ENCODE results near the gene JKAMP.

Gene JKAMP

DNA sequence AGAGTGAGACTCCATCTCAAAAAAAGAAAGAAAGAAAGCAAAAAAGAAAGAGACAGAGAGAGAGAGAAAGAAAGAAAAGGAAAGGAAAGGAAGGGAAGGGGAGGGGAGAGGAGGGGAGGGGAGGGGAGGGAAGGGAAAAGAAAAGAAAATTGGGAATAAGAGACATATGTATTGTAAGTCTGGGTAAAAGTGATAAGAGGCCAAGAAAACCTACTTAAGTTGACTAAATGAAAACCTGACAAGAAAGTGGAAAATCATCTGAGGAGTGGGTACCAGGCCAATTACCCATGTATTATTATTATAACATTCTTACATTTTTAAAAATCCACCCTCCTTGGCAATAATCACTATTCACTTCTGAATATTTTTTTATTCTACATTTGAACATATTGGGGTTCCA is 46.0 kb downstream of the JKAMP start:
- DNase-seq (ENCODE audit: low read depth): no peak
- TF ChIP-seq, protein P1, sequence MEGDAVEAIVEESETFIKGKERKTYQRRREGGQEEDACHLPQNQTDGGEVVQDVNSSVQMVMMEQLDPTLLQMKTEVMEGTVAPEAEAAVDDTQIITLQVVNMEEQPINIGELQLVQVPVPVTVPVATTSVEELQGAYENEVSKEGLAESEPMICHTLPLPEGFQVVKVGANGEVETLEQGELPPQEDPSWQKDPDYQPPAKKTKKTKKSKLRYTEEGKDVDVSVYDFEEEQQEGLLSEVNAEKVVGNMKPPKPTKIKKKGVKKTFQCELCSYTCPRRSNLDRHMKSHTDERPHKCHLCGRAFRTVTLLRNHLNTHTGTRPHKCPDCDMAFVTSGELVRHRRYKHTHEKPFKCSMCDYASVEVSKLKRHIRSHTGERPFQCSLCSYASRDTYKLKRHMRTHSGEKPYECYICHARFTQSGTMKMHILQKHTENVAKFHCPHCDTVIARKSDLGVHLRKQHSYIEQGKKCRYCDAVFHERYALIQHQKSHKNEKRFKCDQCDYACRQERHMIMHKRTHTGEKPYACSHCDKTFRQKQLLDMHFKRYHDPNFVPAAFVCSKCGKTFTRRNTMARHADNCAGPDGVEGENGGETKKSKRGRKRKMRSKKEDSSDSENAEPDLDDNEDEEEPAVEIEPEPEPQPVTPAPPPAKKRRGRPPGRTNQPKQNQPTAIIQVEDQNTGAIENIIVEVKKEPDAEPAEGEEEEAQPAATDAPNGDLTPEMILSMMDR (IDR thresholded peaks at IDR 0.05; ENCODE audit: control insufficient read depth, insufficient read depth, low read depth, low read length, missing control alignments): no peak

DNA sequence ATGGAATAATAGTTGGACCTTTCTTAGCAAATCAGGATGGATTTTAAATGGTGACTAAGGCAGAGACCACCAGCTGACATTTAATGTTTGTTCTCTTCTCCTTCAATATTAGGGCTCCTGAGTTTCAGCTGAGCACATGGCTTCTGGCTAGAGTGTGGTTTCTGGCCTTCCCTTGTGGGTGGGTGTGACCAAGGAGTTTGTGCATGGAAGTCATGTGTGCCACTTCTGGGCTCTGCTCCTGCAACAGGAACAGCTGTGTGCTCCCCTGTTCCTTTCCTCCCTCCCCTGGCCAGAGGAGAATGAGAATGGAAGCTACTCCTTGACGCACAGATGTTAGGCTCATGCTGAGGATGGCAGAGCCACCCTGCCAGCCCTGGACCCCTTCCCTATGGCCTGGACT is 48.1 kb downstream of the JKAMP start:
- TF ChIP-seq, protein P1 (IDR thresholded peaks at IDR 0.05; ENCODE audit: control insufficient read depth, insufficient read depth, low read depth, low read length, missing control alignments): no peak
- H3K4me3 ChIP-seq (ENCODE audit: control insufficient read depth, low read depth, low read length): no peak overlapping the region
- DNase-seq (ENCODE audit: low read depth): no peak

More for the DNA sequence above, 46.0 kb downstream of the JKAMP start:
- H3K4me3 ChIP-seq (ENCODE audit: control insufficient read depth, low read depth, low read length): no peak overlapping the region

DNA sequence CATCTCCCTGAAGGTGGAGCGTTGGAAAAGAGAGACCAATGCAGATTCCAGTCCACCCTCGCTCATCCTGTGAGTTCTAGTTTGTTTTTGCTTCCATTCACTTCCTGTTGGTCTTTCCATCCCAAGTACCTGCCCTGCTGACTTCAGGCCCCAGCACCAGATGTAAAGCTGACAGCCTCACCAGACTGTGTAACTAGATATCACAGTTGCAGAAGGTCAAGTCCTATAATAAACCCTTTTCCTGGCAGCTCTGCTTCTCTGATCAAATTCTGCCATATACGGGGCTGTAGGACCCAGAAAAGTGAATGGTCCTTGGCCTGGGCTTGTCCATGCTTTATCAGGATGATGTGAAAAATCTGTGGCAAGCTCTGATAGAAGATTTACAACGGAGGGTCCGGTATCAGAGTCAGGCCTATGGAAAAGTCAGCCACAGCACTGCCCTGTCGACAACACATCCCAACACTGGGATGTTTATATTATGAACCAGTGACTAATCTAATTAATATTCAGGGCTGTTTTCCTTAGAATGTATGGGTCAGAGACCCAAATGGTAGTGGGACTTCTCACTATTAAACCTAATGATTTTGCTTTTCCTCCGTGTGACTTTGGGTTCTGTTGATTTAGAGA is 50.2 kb downstream of the JKAMP start:
- TF ChIP-seq, protein P1 (IDR thresholded peaks at IDR 0.05; ENCODE audit: control insufficient read depth, insufficient read depth, low read depth, low read length, missing control alignments): no peak
- DNase-seq (ENCODE audit: low read depth): no peak
- H3K4me3 ChIP-seq (ENCODE audit: control insufficient read depth, low read depth, low read length): no peak overlapping the region

DNA sequence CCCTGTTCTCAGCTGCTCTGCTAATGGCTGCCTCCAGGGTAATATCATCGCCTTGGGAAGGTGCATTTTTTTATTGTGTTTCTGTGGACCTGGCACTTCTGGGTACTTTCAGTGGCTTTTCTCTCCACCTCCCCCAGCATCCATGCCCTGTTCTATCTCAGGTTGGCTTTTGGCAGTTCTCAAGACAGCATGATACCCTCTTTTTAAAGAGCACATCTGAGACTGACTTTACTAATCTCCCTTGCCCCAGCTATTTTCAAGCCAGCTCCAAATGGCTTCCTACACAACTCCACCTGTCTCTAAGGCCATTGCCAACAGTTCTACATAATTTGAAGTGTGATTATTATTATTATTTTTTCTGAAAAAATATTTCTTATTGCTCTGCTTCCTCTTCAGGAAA is 53.2 kb downstream of the JKAMP start:
- DNase-seq (ENCODE audit: low read depth): no peak

DNA sequence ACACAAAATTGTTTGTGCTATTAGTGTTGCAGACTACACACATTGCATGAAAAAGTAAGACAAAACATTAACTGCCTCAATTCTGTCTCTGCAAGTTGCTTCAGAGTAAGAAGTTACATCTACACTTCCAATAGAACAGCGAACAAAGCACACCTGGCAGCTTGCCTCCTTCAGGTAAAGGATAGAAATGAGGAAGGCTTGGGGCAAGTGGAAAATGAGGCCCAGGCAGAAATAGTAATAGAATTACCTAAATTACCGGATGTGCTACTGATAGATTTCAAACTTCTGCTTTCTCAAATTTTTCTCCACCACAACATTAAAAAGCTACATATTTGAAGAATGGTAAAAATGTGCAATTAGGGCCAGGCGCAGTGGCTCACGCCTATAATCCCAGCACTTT is 54.6 kb downstream of the JKAMP start:
- DNase-seq (ENCODE audit: low read depth): no peak
- TF ChIP-seq, protein P1 (IDR thresholded peaks at IDR 0.05; ENCODE audit: control insufficient read depth, insufficient read depth, low read depth, low read length, missing control alignments): no peak
- H3K4me3 ChIP-seq (ENCODE audit: control insufficient read depth, low read depth, low read length): no peak overlapping the region

More for the DNA sequence above, 53.2 kb downstream of the JKAMP start:
- TF ChIP-seq, protein P1 (IDR thresholded peaks at IDR 0.05; ENCODE audit: control insufficient read depth, insufficient read depth, low read depth, low read length, missing control alignments): no peak
- no peak overlapping the region for H3K4me3 ChIP-seq (ENCODE audit: control insufficient read depth, low read depth, low read length)

DNA sequence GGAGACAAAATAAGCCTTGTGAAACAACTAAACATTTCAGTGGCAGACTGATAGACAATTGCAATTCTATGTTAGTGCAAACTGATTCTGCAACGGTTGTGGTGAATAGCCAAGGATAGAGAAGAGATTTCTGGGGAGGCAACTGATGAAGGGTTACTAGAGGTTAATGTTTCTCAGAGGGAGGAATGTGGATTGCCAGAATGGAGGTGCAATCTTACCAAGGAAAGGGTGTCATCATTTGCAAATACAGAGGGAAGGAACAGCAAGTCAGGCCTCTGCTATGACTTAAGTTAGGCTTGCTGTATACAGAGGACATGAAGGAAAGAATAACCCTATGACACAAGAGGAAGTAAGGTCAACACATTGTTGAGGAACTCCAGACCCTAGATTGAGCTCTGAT is 56.5 kb downstream of the JKAMP start:
- no peak overlapping the region for H3K4me3 ChIP-seq (ENCODE audit: control insufficient read depth, low read depth, low read length)
- TF ChIP-seq, protein P1 (IDR thresholded peaks at IDR 0.05; ENCODE audit: control insufficient read depth, insufficient read depth, low read depth, low read length, missing control alignments): no peak
- no peak for DNase-seq (ENCODE audit: low read depth)

All from AG09309 (cell line).